K562 (cell line): ENCODE results near the gene USF2. TPM values are rescaled to one million over a fixed set of nuclear protein-coding genes. Genes with fewer than 3 reads are reported as not detected.

Source experiments
- ATAC-seq: fragments of 200-7000 bp; cut with Tn5 transposase; 3 replicates; pipeline ENCODE4 v1.9.1; 2020; ENCODE audit warnings: moderate library complexity
- BruUV-seq: library from RNA; stranded (reverse); fragments of 400-500 nt; replicated peaks from 2 replicates; lab custom pipeline; 2021; lab: Mats Ljungman, UMichigan
- CTCF ChIA-PET: fragments of 300-600 bp; formaldehyde crosslinking; extraction: SDS; loops from one replicate; lab custom pipeline; 2021; ENCODE audit warnings: low intra/inter-chr PET ratio; lab: Yijun Ruan, JAX
- POLR2A ChIA-PET: fragments of 300-600, 350-650 bp; sonication (Branson Sonifier 250); formaldehyde crosslinking; extraction: SDS; loops from one replicate; lab custom pipeline; 2021; ENCODE audit warnings: antibody characterized with exemption, inconsistent platforms; lab: Yijun Ruan, JAX
- DNase-seq, 4 experiments: peaks; one replicate each; pipeline versions ENCODE4 v3.0.0 to v3.0.0-alpha.2; 2011 to 2018; ENCODE audit warnings: low spot score in 3 of 4, mixed read lengths in 3 of 4; ENCODE audit errors: extremely low read depth in 1 of 4
- FAIRE-seq: peaks from 2 replicates; lab custom pipeline; 2011; peaks lifted over from hg19 to GRCh38; lab: Jason Lieb, UNC
- H2AFZ ChIP-seq: 2 replicates; pipeline ENCODE4 v1.6.0; 2011; ENCODE audit warnings: low read depth, low read length, control low read depth, inconsistent platforms
- H3K27ac ChIP-seq: fragments of 200-600 bp; 3 replicates; pipeline ENCODE4 v1.8.0; 2011; ENCODE audit warnings: low read depth, mild to moderate bottlenecking, control low read depth, inconsistent platforms, low read length, moderate library complexity, mixed read lengths; ENCODE audit errors: extremely low read depth
- H3K27me3 ChIP-seq, 2 experiments: fragments of 300-600 bp in 1 of 2; 2 replicates in 1 of 2; 3 replicates in 1 of 2; pipeline versions ENCODE4 v1.6.0 to v1.8.0; 2011; ENCODE audit warnings: inconsistent platforms in 2 of 2, low read length in 2 of 2, mild to moderate bottlenecking in 1 of 2, mixed read lengths in 1 of 2, moderate library complexity in 1 of 2; ENCODE audit not compliant: control insufficient read depth in 2 of 2, insufficient read depth in 2 of 2
- H3K36me3 ChIP-seq: fragments of 300-600 bp; 3 replicates; pipeline ENCODE4 v1.8.0; 2011; ENCODE audit warnings: mild to moderate bottlenecking, low read length, inconsistent platforms; ENCODE audit not compliant: control insufficient read depth, insufficient read depth
- H3K4me1 ChIP-seq, 2 experiments: fragments of 200-600 bp in 1 of 2; replicated peaks in 1 of 2; 2 replicates in 1 of 2; 3 replicates in 1 of 2; pipeline versions ENCODE4 v1.5.1 to v1.8.0; 2011; ENCODE audit warnings: inconsistent platforms in 2 of 2, low read length in 2 of 2, mild to moderate bottlenecking in 1 of 2, mixed read lengths in 1 of 2, moderate library complexity in 1 of 2; ENCODE audit not compliant: control insufficient read depth in 2 of 2, insufficient read depth in 2 of 2
- H3K4me2 ChIP-seq: 2 replicates; pipeline ENCODE4 v1.6.1; 2011; ENCODE audit warnings: low read length, control low read depth, inconsistent platforms, mixed read lengths; ENCODE audit not compliant: insufficient read depth
- H3K4me3 ChIP-seq: fragments of 200-600 bp; sonication (generic), shearing (Covaris generic); 2 replicates; pipeline ENCODE4 v1.5.1; 2016; ENCODE audit warnings: control low read depth, inconsistent platforms
- H3K79me2 ChIP-seq: fragments of 200-600 bp; 3 replicates; pipeline ENCODE4 v1.8.0; 2011; ENCODE audit warnings: low read length, inconsistent platforms; ENCODE audit not compliant: control insufficient read depth, insufficient read depth
- H3K9ac ChIP-seq, 2 experiments: 2 replicates each; pipeline versions ENCODE4 v1.6.0 to v1.6.1; 2011; ENCODE audit warnings: low read depth in 2 of 2, low read length in 2 of 2, control low read depth in 1 of 2, inconsistent platforms in 1 of 2, mild to moderate bottlenecking in 1 of 2, mixed read lengths in 1 of 2; ENCODE audit not compliant: insufficient read depth in 1 of 2
- H3K9me1 ChIP-seq: one replicate; pipeline ENCODE4 v1.6.0; 2011; ENCODE audit warnings: inconsistent platforms, mild to moderate bottlenecking, low read length, moderate library complexity; ENCODE audit not compliant: control insufficient read depth, insufficient read depth
- H3K9me3 ChIP-seq: replicated peaks from 2 replicates; pipeline ENCODE4 v1.5.1; 2011; ENCODE audit warnings: low read depth, low read length, inconsistent platforms; ENCODE audit not compliant: control insufficient read depth, insufficient read depth
- H4K20me1 ChIP-seq: replicated peaks from 2 replicates; pipeline ENCODE4 v1.6.1; 2011; ENCODE audit warnings: low read length, inconsistent platforms, mixed read lengths; ENCODE audit not compliant: control insufficient read depth, insufficient read depth
- CCAR2 ChIP-seq: fragments of 200-400 bp; formaldehyde crosslinking; IDR thresholded peaks from 2 replicates; pipeline ENCODE4 v1.6.1; 2017; ENCODE audit warnings: mild to moderate bottlenecking, low read depth, low read length
- CHD7 ChIP-seq: fragments of 200-600 bp; sonication (generic); IDR thresholded peaks from one replicate; pipeline ENCODE4 v1.6.1; 2012; ENCODE audit warnings: mild to moderate bottlenecking, low read depth, low read length, inconsistent platforms
- GTF2B ChIP-seq: IDR thresholded peaks from 2 replicates; pipeline ENCODE4 v1.6.1; 2011; ENCODE audit not compliant: insufficient read length; ENCODE audit errors: extremely low read depth
- HIVEP1 ChIP-seq: fragments of 250-450 bp; sonication (Bioruptor Pico); IDR thresholded peaks from 2 replicates; pipeline ENCODE4 v1.4.0; 2020; ENCODE audit warnings: mild to moderate bottlenecking
- KAT7 ChIP-seq: sonication (generic); formaldehyde crosslinking; IDR thresholded peaks from 2 replicates; pipeline ENCODE4 v1.8.0; 2022; ENCODE audit warnings: missing genetic modification reagents, mild to moderate bottlenecking, borderline replicate concordance
- MCM3 ChIP-seq: fragments of 450-650 bp; IDR thresholded peaks from 2 replicates; pipeline ENCODE4 v1.6.1; 2016
- NRF1 ChIP-seq, 2 experiments: fragments of 450-650 bp; IDR thresholded peaks in 1 of 2; conservative IDR thresholded peaks in 1 of 2; 2 replicates each; pipeline ENCODE4 v1.6.1; 2014; ENCODE audit warnings: mild to moderate bottlenecking in 2 of 2
- ZNF124 ChIP-seq: sonication (generic); formaldehyde crosslinking; IDR thresholded peaks from 2 replicates; pipeline ENCODE4 v1.8.1; 2022; ENCODE audit warnings: missing genetic modification reagents
- ZNF507 ChIP-seq: conservative IDR thresholded peaks from 2 replicates; pipeline ENCODE4 v1.6.1; 2017; ENCODE audit warnings: missing genetic modification characterization, missing compliant biosample characterization
- WGBS: fragments of 100-300 bp; shearing (Covaris generic); methylation state at CpG from one replicate; pipeline ENCODE4 v1.1.6; 2016; ENCODE audit warnings: low coverage, mixed read lengths; ENCODE audit not compliant: insufficient coverage; ENCODE audit errors: missing lambda C conversion rate; 5-methylcytosine and 5-hydroxymethylcytosine counted together
- in situ Hi-C: fragments of 300-500 bp; cut with MboI; formaldehyde crosslinking; loops from 4 replicates; pipeline ENCODE4 v1.15.0; 2018; ENCODE audit warnings: inconsistent platforms, mixed read lengths
- intact Hi-C: fragments of 100-400 bp; cut with micrococcal nuclease; formaldehyde crosslinking; loops from 2 replicates; pipeline ENCODE4 v1.14.2; 2022
- polyA plus RNA-seq, 8 experiments: library from polyadenylated mRNA; depleted of rRNA in 4 of 8; stranded (reverse) in 5 of 8; unstranded in 3 of 8; fragments of >200 nt; fragmentation: Nextera tagmentation in 2 of 8; fragmentation: Illumina TruSeq in 1 of 8; extraction: Ambion mirVana in 2 of 8; extraction: Trizol in 1 of 8; gene quantifications; 2 replicates each; pipeline versions ENCODE4 v1.2.1 to v1.2.3, GENCODE V29; 2011 to 2014; ENCODE audit warnings: inconsistent platforms in 1 of 8, missing spikeins in 1 of 8
- total RNA-seq, 7 experiments: library from RNA; depleted of rRNA in 6 of 7; stranded (reverse); fragments of >200 nt in 6 of 7; fragmentation: Illumina TruSeq in 2 of 7; extraction: Trizol in 2 of 7; gene quantifications; 2 replicates each; pipeline versions ENCODE4 v1.2.1 to v1.2.3, GENCODE V29; 2011 to 2021; ENCODE audit warnings: low replicate concordance in 1 of 7

The USF2 gene
- total and polyA plus RNA-seq, 9 of the 15 experiments (the other 6 are each of a cell fraction or from before 2014, with no cell fraction given), result 0.27 to 93.7 (median 58.4) TPM

GRCh38 chr19:35307931-35308330 lies 39.2 kb downstream of the USF2 start (continued):
- no peak for TF ChIP-seq NRF1 (conservative IDR thresholded peaks at IDR 0.05 in 1 of 2, IDR thresholded peaks at IDR 0.05 in 1 of 2)
- no peak for TF ChIP-seq MCM3
- no peak for TF ChIP-seq GTF2B

GRCh38 chr19:35308910-35309309 lies 40.1 kb downstream of the USF2 start:
- in situ Hi-C loops, result no loop called here
- no peak overlapping the region for H3K4me3 ChIP-seq
- H3K79me2 ChIP-seq, result peaks cover 10% of the 10 kb centered on the region; the same call in 2 of the 3 replicates
- FAIRE-seq, result no peak
- ChIA-PET CTCF (no interaction called here), POLR2A (interaction anchor here (0.7 to 2.3 kb wide), 5 partner anchors 9 to 155 kb away, joined by 3 to 11 read pairs (median 4); no protein-coding TSS in a partner anchor)
- H3K9me1 ChIP-seq, result peaks cover 3% of the 10 kb centered on the region
- peaks cover 61 to 80% of the 10 kb centered on the region in 2 experiments for H3K4me1 ChIP-seq
- no peaks in the 10 kb centered on the region for H3K36me3 ChIP-seq
- no TSS peak for BruUV-seq
- peak overlapping the region; percentile 65 for H3K4me2 ChIP-seq
- 40% methylated on average over 6 of the region's 7 CpGs for WGBS
- no peaks in the 10 kb centered on the region for H3K27me3 ChIP-seq
- H2AFZ ChIP-seq, result peak overlapping the region; percentile 96
- no peaks in the 10 kb centered on the region for H3K9me3 ChIP-seq
- no peak for ATAC-seq
- intact Hi-C loops, result no loop called here
- H3K27ac ChIP-seq, result peak overlapping the region; percentile 90
- H4K20me1 ChIP-seq, result no peaks in the 10 kb centered on the region
- DNase-seq, result peak in 1 of 4 experiments; percentile 17
- H3K9ac ChIP-seq, result peak overlapping the region; percentile 79 to 90; a peak in 3 of 4 replicates
- TF ChIP-seq ZNF507 (tag) (no peak), CHD7 (no peak), ZNF124 (no peak), HIVEP1 (CRISPR knock-in tag) (no peak), CCAR2 (no peak), KAT7 (CRISPR knock-in tag) (no peak)
